HPDE6-E6E7 (cell line): ENCODE data around the gene YPEL5.
"Not testable (repeated sequence)": the region's sequence is repeated elsewhere in the genome, so short reads cannot be mapped to it uniquely, and the experiment has no call there.

Source experiments
- DNase-seq: peaks from one replicate; pipeline ENCODE4 v3.0.0; 2011; ENCODE audit warnings: missing footprints; ENCODE audit errors: extremely low spot score

The YPEL5 gene

GRCh38 chr2:30146337-30147195 is at the start of gene YPEL5:
Gene YPEL5, plus strand, starts transcription at chr2:30147007. Its CDS starts 9,645 bp downstream, at chr2:30156652.
- peak; percentile 97 for DNase-seq

GRCh38 chr2:30098266-30099005 is 48.4 kb upstream of the YPEL5 start:
- DNase-seq = no peak

GRCh38 chr2:30099366-30099765 is 47.4 kb upstream of the YPEL5 start:
- not testable (repeated sequence) for DNase-seq

GRCh38 chr2:30100691-30101090 is 46.1 kb upstream of the YPEL5 start:
- DNase-seq = not testable (repeated sequence)

- DNase-seq = no peak
These were observed 42.5 kb upstream of the YPEL5 start for GRCh38 chr2:30104307-30104706.

GRCh38 chr2:30105556-30105955 is 41.3 kb upstream of the YPEL5 start:
- DNase-seq = no peak

- DNase-seq = no peak
These were observed 40.3 kb upstream of the YPEL5 start for GRCh38 chr2:30106543-30106942.

- DNase-seq = no peak
These were observed 38.6 kb upstream of the YPEL5 start for GRCh38 chr2:30108192-30108591.

GRCh38 chr2:30108851-30109250 is 38.0 kb upstream of the YPEL5 start:
- DNase-seq = no peak

- no peak for DNase-seq
These were observed 37.0 kb upstream of the YPEL5 start for GRCh38 chr2:30109856-30110255.

- no peak for DNase-seq
These were observed 36.0 kb upstream of the YPEL5 start for GRCh38 chr2:30110773-30111172.

- not testable (repeated sequence) for DNase-seq
These were observed 35.6 kb upstream of the YPEL5 start for GRCh38 chr2:30111186-30111585.

- DNase-seq = no peak
These were observed 34.2 kb upstream of the YPEL5 start for GRCh38 chr2:30112561-30112960.

GRCh38 chr2:30113617-30114293 is 33.1 kb upstream of the YPEL5 start:
- DNase-seq = peak; percentile 77

- peak; percentile 64 for DNase-seq
These were observed 31.4 kb upstream of the YPEL5 start for GRCh38 chr2:30115141-30115980.

- no peak for DNase-seq
These were observed 30.9 kb upstream of the YPEL5 start for GRCh38 chr2:30115981-30116285.

- no peak for DNase-seq
These were observed 24.4 kb upstream of the YPEL5 start for GRCh38 chr2:30122362-30122761.

- DNase-seq = peak; percentile 34
These were observed 19.6 kb upstream of the YPEL5 start for GRCh38 chr2:30127016-30127893.

- no peak for DNase-seq
These were observed 12.2 kb upstream of the YPEL5 start for GRCh38 chr2:30134582-30134981.

- no peak for DNase-seq
These were observed 11.3 kb upstream of the YPEL5 start for GRCh38 chr2:30135541-30135940.
